ENCODE data around the gene ARRDC2. TPM values are rescaled to one million over a fixed set of nuclear protein-coding genes. Genes with fewer than 3 reads are reported as not detected.
A peak's percentile ranks its signal among the peaks of the same experiment; 100 is the strongest.
"Not testable (repeated sequence)": the region's sequence is repeated elsewhere in the genome, so short reads cannot be mapped to it uniquely, and the experiment has no call there.

The ARRDC2 gene
- total RNA-seq, 2 donors from 2014 or later: 32.0 to 98.0 TPM

GRCh38 chr19:18000915-18001776, 6.8 kb upstream of the ARRDC2 start:
- Mint-ChIP-seq H3K4me3 (peak overlapping the region; percentile 79), H3K27me3 (no peaks in the 10 kb centered on the region), H3K4me1 (no peaks in the 10 kb centered on the region), H3K27ac (peak overlapping the region; percentile 88), H3K36me3 (ENCODE audit: low read depth) (peaks cover 38% of the 10 kb centered on the region), H3K9me3 (no peaks in the 10 kb centered on the region)
- ATAC-seq (replicated peaks): peak; percentile 89

GRCh38 chr19:18001777-18002345, 6.1 kb upstream of the ARRDC2 start:
- H3K9me3 Mint-ChIP-seq: no peaks in the 10 kb centered on the region
- H3K27me3 Mint-ChIP-seq: no peaks in the 10 kb centered on the region
- H3K36me3 Mint-ChIP-seq (ENCODE audit: low read depth): peaks cover 44% of the 10 kb centered on the region
- peaks cover 3% of the 10 kb centered on the region for H3K4me1 Mint-ChIP-seq
- no peak for ATAC-seq (replicated peaks)
- peak overlapping the region; percentile 85 for H3K27ac Mint-ChIP-seq
- peak overlapping the region; percentile 79 for H3K4me3 Mint-ChIP-seq

- Mint-ChIP-seq H3K9me3 (no peaks in the 10 kb centered on the region), H3K4me3 (peak overlapping the region; percentile 79), H3K4me1 (peaks cover 6% of the 10 kb centered on the region), H3K27ac (peak overlapping the region; percentile 85), H3K36me3 (ENCODE audit: low read depth) (peaks cover 49% of the 10 kb centered on the region), H3K27me3 (no peaks in the 10 kb centered on the region)
- ATAC-seq (replicated peaks): no peak
These were observed 5.6 kb upstream of the ARRDC2 start for GRCh38 chr19:18002347-18002850.

- ATAC-seq (replicated peaks); H3K4me3 Mint-ChIP-seq; H3K27me3 Mint-ChIP-seq; H3K4me1 Mint-ChIP-seq; H3K27ac Mint-ChIP-seq; H3K9me3 Mint-ChIP-seq: not testable (repeated sequence)
- peaks cover 76% of the 10 kb centered on the region for H3K36me3 Mint-ChIP-seq (ENCODE audit: low read depth)
These were observed 2.2 kb upstream of the ARRDC2 start for GRCh38 chr19:18005750-18006149.

GRCh38 chr19:18007044-18007916, 690 bp upstream of the ARRDC2 start:
- peak; percentile 74 for ATAC-seq (replicated peaks)
- Mint-ChIP-seq H3K36me3 (ENCODE audit: low read depth) (peaks cover 79% of the 10 kb centered on the region), H3K4me1 (peaks cover 6% of the 10 kb centered on the region), H3K27ac (peak overlapping the region; percentile 71), H3K9me3 (no peaks in the 10 kb centered on the region), H3K4me3 (peak overlapping the region; percentile 83), H3K27me3 (no peaks in the 10 kb centered on the region)

- peaks cover 82% of the 10 kb centered on the region for H3K36me3 Mint-ChIP-seq (ENCODE audit: low read depth)
- no peaks in the 10 kb centered on the region for H3K27me3 Mint-ChIP-seq
- peaks cover 18% of the 10 kb centered on the region for H3K4me1 Mint-ChIP-seq
- ATAC-seq (replicated peaks): no peak
- H3K27ac Mint-ChIP-seq: peak overlapping the region; percentile 89
- no peaks in the 10 kb centered on the region for H3K9me3 Mint-ChIP-seq
- H3K4me3 Mint-ChIP-seq: peak overlapping the region; percentile 83
These were observed 844 bp downstream of the ARRDC2 start for GRCh38 chr19:18008814-18009213.

GRCh38 chr19:18009412-18010066, 1.6 kb downstream of the ARRDC2 start:
- peak; percentile 33 for ATAC-seq (replicated peaks)
- Mint-ChIP-seq H3K27me3 (no peaks in the 10 kb centered on the region), H3K27ac (peak overlapping the region; percentile 89), H3K4me3 (peak overlapping the region; percentile 83), H3K9me3 (no peaks in the 10 kb centered on the region), H3K36me3 (ENCODE audit: low read depth) (peaks cover 88% of the 10 kb centered on the region), H3K4me1 (peaks cover 25% of the 10 kb centered on the region)

GRCh38 chr19:18010149-18010548, 2.2 kb downstream of the ARRDC2 start:
- H3K4me3 Mint-ChIP-seq: peak overlapping the region; percentile 25
- H3K9me3 Mint-ChIP-seq: no peaks in the 10 kb centered on the region
- no peak for ATAC-seq (replicated peaks)
- H3K27ac Mint-ChIP-seq: no peak overlapping the region
- peaks cover 27% of the 10 kb centered on the region for H3K4me1 Mint-ChIP-seq
- H3K27me3 Mint-ChIP-seq: no peaks in the 10 kb centered on the region
- peaks cover 88% of the 10 kb centered on the region for H3K36me3 Mint-ChIP-seq (ENCODE audit: low read depth)

GRCh38 chr19:18013210-18014111, 5.5 kb downstream of the ARRDC2 start:
- peak; percentile 43 for ATAC-seq (replicated peaks)
- peak overlapping the region; percentile 65 for H3K4me3 Mint-ChIP-seq
- H3K27me3 Mint-ChIP-seq: no peaks in the 10 kb centered on the region
- peaks cover 34% of the 10 kb centered on the region for H3K4me1 Mint-ChIP-seq
- H3K9me3 Mint-ChIP-seq: no peaks in the 10 kb centered on the region
- H3K36me3 Mint-ChIP-seq (ENCODE audit: low read depth): peaks cover 74% of the 10 kb centered on the region
- peak overlapping the region; percentile 87 for H3K27ac Mint-ChIP-seq

GRCh38 chr19:18014197-18014596, 6.2 kb downstream of the ARRDC2 start:
- no peaks in the 10 kb centered on the region for H3K9me3 Mint-ChIP-seq
- H3K27ac Mint-ChIP-seq: peak overlapping the region; percentile 87
- H3K4me1 Mint-ChIP-seq: peaks cover 34% of the 10 kb centered on the region
- ATAC-seq (replicated peaks): peak; percentile 78
- no peaks in the 10 kb centered on the region for H3K27me3 Mint-ChIP-seq
- peak overlapping the region; percentile 65 for H3K4me3 Mint-ChIP-seq
- peaks cover 67% of the 10 kb centered on the region for H3K36me3 Mint-ChIP-seq (ENCODE audit: low read depth)

- H3K9me3 Mint-ChIP-seq: no peaks in the 10 kb centered on the region
- peak overlapping the region; percentile 85 for H3K27ac Mint-ChIP-seq
- no peaks in the 10 kb centered on the region for H3K27me3 Mint-ChIP-seq
- peaks cover 46% of the 10 kb centered on the region for H3K36me3 Mint-ChIP-seq (ENCODE audit: low read depth)
- no peak for ATAC-seq (replicated peaks)
- no peak overlapping the region for H3K4me3 Mint-ChIP-seq
- peaks cover 49% of the 10 kb centered on the region for H3K4me1 Mint-ChIP-seq
These were observed 8.4 kb downstream of the ARRDC2 start for GRCh38 chr19:18016209-18016910.

GRCh38 chr19:18017275-18018083, 9.5 kb downstream of the ARRDC2 start:
- peaks cover 34% of the 10 kb centered on the region for H3K36me3 Mint-ChIP-seq (ENCODE audit: low read depth)
- peak overlapping the region; percentile 19 for H3K4me3 Mint-ChIP-seq
- peaks cover 53% of the 10 kb centered on the region for H3K4me1 Mint-ChIP-seq
- H3K27ac Mint-ChIP-seq: peak overlapping the region; percentile 85
- ATAC-seq (replicated peaks): no peak
- no peaks in the 10 kb centered on the region for H3K27me3 Mint-ChIP-seq
- H3K9me3 Mint-ChIP-seq: no peaks in the 10 kb centered on the region
